Measurements from ENCODE around the gene MRM3.

MRM3 gene

GRCh38 chr17:798246-798645 is 16.1 kb downstream of the MRM3 start:
- Mint-ChIP-seq H3K9me3 (no peaks in the 10 kb centered on the region), H3K36me3 (ENCODE audit: low read depth) (peaks cover 26% of the 10 kb centered on the region), H3K4me1 (peaks cover 59% of the 10 kb centered on the region), H3K27me3 (ENCODE audit: low read depth, poor library complexity) (peaks cover 3% of the 10 kb centered on the region), H3K27ac (peak overlapping the region; percentile 54), H3K4me3 (no peak overlapping the region)
- TF ChIP-seq CTCF (IDR thresholded peaks at IDR 0.05) = no peak
- DNase-seq = no peak

GRCh38 chr17:799261-799660 is 17.1 kb downstream of the MRM3 start:
- peaks cover 59% of the 10 kb centered on the region for H3K4me1 Mint-ChIP-seq
- H3K27me3 Mint-ChIP-seq (ENCODE audit: low read depth, poor library complexity) = peaks cover 3% of the 10 kb centered on the region
- H3K36me3 Mint-ChIP-seq (ENCODE audit: low read depth) = peaks cover 26% of the 10 kb centered on the region
- no peak for DNase-seq
- no peaks in the 10 kb centered on the region for H3K9me3 Mint-ChIP-seq
- H3K27ac Mint-ChIP-seq = peak overlapping the region; percentile 77
- H3K4me3 Mint-ChIP-seq = no peak overlapping the region
- no peak for TF ChIP-seq CTCF (IDR thresholded peaks at IDR 0.05)

GRCh38 chr17:800446-801242 is 18.5 kb downstream of the MRM3 start:
- Mint-ChIP-seq H3K27me3 (ENCODE audit: low read depth, poor library complexity) (no peaks in the 10 kb centered on the region), H3K27ac (peak overlapping the region; percentile 91), H3K4me1 (peaks cover 50% of the 10 kb centered on the region), H3K36me3 (ENCODE audit: low read depth) (peaks cover 26% of the 10 kb centered on the region), H3K4me3 (no peak overlapping the region), H3K9me3 (no peaks in the 10 kb centered on the region)
- no peak for TF ChIP-seq CTCF (IDR thresholded peaks at IDR 0.05)
- no peak for DNase-seq

GRCh38 chr17:801660-802059 is 19.5 kb downstream of the MRM3 start:
- no peak for TF ChIP-seq CTCF (IDR thresholded peaks at IDR 0.05)
- peaks cover 50% of the 10 kb centered on the region for H3K4me1 Mint-ChIP-seq
- DNase-seq = no peak
- H3K9me3 Mint-ChIP-seq = no peaks in the 10 kb centered on the region
- peaks cover 16% of the 10 kb centered on the region for H3K36me3 Mint-ChIP-seq (ENCODE audit: low read depth)
- peak overlapping the region; percentile 83 for H3K27ac Mint-ChIP-seq
- no peak overlapping the region for H3K4me3 Mint-ChIP-seq
- no peaks in the 10 kb centered on the region for H3K27me3 Mint-ChIP-seq (ENCODE audit: low read depth, poor library complexity)

- Mint-ChIP-seq H3K36me3 (ENCODE audit: low read depth) (peaks cover 11% of the 10 kb centered on the region), H3K27ac (no peak overlapping the region), H3K4me1 (peaks cover 49% of the 10 kb centered on the region), H3K4me3 (no peak overlapping the region), H3K9me3 (no peaks in the 10 kb centered on the region), H3K27me3 (ENCODE audit: low read depth, poor library complexity) (no peaks in the 10 kb centered on the region)
- no peak for TF ChIP-seq CTCF (IDR thresholded peaks at IDR 0.05)
- DNase-seq = no peak
These were observed 20.3 kb downstream of the MRM3 start for GRCh38 chr17:802481-802880.

Data from nephron progenitor cell (in vitro differentiated cells).